Endothelial cell (in vitro differentiated cells): ENCODE results near the gene CFAP206. TPM values are rescaled to one million over a fixed set of nuclear protein-coding genes. Genes with fewer than 3 reads are reported as not detected.

ENCODE experiments used
- DNase-seq: peaks from one replicate; pipeline ENCODE4 v3.0.0; 2021; ENCODE audit warnings: low spot score
- H3K27ac Mint-ChIP-seq: one replicate; pipeline ENCODE4 v1.8.0; 2021; ENCODE audit warnings: mixed read lengths, inconsistent platforms; ENCODE audit not compliant: unreplicated experiment
- H3K27me3 Mint-ChIP-seq: one replicate; pipeline ENCODE4 v1.8.0; 2021; ENCODE audit warnings: mild to moderate bottlenecking, moderate library complexity, mixed read lengths, inconsistent platforms; ENCODE audit not compliant: unreplicated experiment
- H3K36me3 Mint-ChIP-seq: one replicate; pipeline ENCODE4 v1.8.0; 2021; ENCODE audit warnings: mild to moderate bottlenecking, low read depth, mixed read lengths, inconsistent platforms; ENCODE audit not compliant: unreplicated experiment
- H3K4me1 Mint-ChIP-seq: one replicate; pipeline ENCODE4 v1.8.0; 2021; ENCODE audit warnings: mild to moderate bottlenecking, mixed read lengths, inconsistent platforms; ENCODE audit not compliant: unreplicated experiment
- H3K4me3 Mint-ChIP-seq: one replicate; pipeline ENCODE4 v1.8.0; 2021; ENCODE audit warnings: mild to moderate bottlenecking, mixed read lengths, inconsistent platforms; ENCODE audit not compliant: unreplicated experiment
- H3K9me3 Mint-ChIP-seq: one replicate; pipeline ENCODE4 v1.8.0; 2021; ENCODE audit warnings: mixed read lengths, inconsistent platforms; ENCODE audit not compliant: unreplicated experiment
- total RNA-seq: library from RNA; stranded (reverse); fragmentation: NEBNext Ultra II Directional; extraction: Animal tissue kit (Norgen Biotek cat#: 25700); gene quantifications from one replicate; pipeline ENCODE4 v1.2.1, GENCODE V29; 2021; ENCODE audit not compliant: unreplicated experiment
- TF ChIP-seq, protein P1 (sequence below): fragments of 200-600 bp; sonication (generic); IDR thresholded peaks from one replicate; pipeline ENCODE4 v1.5.0; 2021; ENCODE audit warnings: antibody characterized with exemption; ENCODE audit not compliant: unreplicated experiment

CFAP206 gene
- total RNA-seq, 1 donor from 2014 or later = 0.54 TPM

DNA sequence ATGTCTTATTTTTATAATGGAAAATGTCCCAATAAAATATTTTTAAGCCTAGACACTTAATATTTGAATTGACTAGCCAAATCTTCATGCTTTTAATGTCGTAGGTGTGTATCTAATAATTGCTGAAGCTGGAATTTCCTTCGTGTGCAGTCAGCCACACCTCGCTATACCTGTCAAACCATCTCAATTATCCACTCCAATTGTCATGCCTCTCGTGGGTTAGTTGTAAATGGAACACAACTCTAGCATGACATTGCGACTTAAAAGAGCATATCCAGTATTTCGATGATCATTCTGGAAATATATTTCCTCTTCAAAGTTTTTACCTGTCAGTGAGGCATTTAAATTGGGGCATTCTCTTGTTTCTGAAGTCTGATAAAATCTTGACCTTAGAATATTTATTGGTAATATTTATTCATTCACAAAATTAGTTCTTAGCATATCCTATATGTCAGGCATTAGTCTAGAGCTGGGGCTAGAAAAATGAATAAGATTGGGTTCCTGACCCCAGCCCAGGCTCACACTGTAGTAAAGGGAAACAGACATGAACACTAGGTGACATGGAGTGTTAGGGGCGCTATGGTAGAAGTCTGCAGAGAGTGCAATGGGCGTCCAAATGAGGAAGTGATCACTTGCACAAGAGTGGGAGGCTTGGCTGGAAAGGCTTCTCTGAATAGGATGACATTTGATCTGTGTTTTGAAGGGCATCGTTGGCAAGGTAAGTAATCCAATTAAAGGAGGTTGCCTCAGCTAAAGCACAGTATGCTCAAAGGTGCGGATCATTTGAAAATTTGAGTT is 11.0 kb upstream of the CFAP206 start:
- Mint-ChIP-seq H3K4me1 (no peaks in the 10 kb centered on the region), H3K27me3 (no peaks in the 10 kb centered on the region), H3K9me3 (no peaks in the 10 kb centered on the region), H3K36me3 (no peaks in the 10 kb centered on the region), H3K27ac (no peak overlapping the region), H3K4me3 (no peak overlapping the region)
- TF ChIP-seq, protein P1, sequence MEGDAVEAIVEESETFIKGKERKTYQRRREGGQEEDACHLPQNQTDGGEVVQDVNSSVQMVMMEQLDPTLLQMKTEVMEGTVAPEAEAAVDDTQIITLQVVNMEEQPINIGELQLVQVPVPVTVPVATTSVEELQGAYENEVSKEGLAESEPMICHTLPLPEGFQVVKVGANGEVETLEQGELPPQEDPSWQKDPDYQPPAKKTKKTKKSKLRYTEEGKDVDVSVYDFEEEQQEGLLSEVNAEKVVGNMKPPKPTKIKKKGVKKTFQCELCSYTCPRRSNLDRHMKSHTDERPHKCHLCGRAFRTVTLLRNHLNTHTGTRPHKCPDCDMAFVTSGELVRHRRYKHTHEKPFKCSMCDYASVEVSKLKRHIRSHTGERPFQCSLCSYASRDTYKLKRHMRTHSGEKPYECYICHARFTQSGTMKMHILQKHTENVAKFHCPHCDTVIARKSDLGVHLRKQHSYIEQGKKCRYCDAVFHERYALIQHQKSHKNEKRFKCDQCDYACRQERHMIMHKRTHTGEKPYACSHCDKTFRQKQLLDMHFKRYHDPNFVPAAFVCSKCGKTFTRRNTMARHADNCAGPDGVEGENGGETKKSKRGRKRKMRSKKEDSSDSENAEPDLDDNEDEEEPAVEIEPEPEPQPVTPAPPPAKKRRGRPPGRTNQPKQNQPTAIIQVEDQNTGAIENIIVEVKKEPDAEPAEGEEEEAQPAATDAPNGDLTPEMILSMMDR = no peak
- no peak for DNase-seq

DNA sequence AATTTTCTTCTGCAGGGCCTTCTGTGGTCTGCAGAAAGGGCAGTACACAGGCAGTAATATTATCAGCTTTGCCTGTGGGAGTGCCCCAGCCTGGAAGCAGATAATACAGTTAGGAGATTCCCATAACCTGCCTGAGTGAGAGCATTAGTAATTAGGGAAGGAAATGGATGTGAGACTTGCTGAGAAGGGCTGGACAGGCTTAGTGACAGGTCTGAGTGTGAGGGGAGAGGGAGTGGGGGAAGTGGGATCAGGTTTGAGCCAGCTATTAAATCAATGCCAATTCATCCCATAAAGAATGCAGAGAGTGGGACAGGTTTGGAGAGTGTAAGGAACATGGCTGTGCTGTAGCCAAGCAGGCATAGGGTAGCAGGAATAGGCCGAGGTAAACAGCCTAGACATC is 10.1 kb upstream of the CFAP206 start:
- Mint-ChIP-seq H3K27ac (peak overlapping the region; percentile 27), H3K27me3 (no peaks in the 10 kb centered on the region), H3K9me3 (no peaks in the 10 kb centered on the region), H3K4me1 (no peaks in the 10 kb centered on the region), H3K4me3 (no peak overlapping the region), H3K36me3 (no peaks in the 10 kb centered on the region)
- DNase-seq = no peak
- TF ChIP-seq, protein P1 = no peak

DNA sequence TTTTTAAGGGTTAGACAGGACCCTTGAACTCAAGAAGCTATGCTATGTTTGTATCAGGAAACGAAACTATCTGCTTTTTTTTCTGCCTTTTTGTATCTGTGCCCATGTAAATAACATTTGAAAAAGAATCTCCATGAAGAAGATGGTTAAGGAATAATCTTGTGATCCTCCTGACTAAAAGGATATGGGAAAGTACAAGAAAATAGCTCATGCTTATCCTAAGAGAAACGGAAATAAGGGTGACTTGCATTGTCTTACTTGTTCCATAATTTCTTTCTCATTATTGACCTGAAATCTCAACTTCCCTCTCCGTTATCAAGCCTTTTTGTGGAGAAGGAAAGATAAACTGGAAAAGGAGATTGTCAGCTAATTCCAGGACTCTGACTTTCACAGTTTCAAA is 5.9 kb upstream of the CFAP206 start:
- no peaks in the 10 kb centered on the region for H3K9me3 Mint-ChIP-seq
- H3K27me3 Mint-ChIP-seq = no peaks in the 10 kb centered on the region
- no peak overlapping the region for H3K27ac Mint-ChIP-seq
- no peak for DNase-seq
- no peak overlapping the region for H3K4me3 Mint-ChIP-seq
- TF ChIP-seq, protein P1 = no peak
- H3K4me1 Mint-ChIP-seq = no peaks in the 10 kb centered on the region
- no peaks in the 10 kb centered on the region for H3K36me3 Mint-ChIP-seq

DNA sequence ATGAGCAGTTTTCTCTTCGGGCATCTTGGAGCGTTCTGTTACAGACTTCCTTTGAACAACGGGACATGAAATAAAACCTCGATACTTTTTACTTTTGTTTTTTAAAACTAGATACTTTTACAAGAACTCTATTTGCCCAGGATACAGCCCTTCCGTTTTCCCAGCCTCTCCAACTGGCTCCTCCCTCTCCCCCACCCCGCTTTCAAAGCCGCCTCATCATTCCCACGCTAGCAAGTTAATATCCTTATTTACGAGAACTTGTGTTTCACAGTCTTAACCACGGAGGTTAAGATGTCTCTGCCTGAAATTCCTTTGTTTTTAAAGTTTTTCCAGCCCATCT is 241 bp upstream of the CFAP206 start:
- DNase-seq = no peak
- H3K27me3 Mint-ChIP-seq = peaks cover 4% of the 10 kb centered on the region
- H3K4me3 Mint-ChIP-seq = peak overlapping the region; percentile 94
- peak overlapping the region; percentile 96 for H3K27ac Mint-ChIP-seq
- H3K36me3 Mint-ChIP-seq = no peaks in the 10 kb centered on the region
- TF ChIP-seq, protein P1 = no peak
- H3K9me3 Mint-ChIP-seq = no peaks in the 10 kb centered on the region
- H3K4me1 Mint-ChIP-seq = peaks cover 4% of the 10 kb centered on the region

DNA sequence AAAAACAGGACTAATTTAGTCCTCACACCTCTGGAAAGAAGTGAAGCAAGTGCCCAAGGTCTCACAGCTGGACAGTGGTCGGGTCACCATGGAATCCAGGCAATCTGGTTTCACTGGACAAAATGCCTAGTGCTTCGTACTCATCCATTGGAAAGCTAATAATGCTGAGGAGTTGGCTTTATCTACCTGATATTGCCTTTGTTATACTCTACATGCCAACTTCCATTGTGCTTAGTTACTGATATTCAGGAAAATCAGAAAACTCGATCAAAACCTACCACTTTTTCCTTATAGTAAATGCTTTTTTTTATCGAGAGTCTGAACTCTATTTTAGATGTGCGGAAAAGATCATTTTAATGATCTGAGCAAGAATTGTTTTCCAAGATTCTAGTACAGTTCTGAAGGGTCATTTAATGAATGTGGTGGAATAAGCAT is 966 bp downstream of the CFAP206 start:
- Mint-ChIP-seq H3K4me1 (peaks cover 4% of the 10 kb centered on the region), H3K27ac (peak overlapping the region; percentile 95), H3K9me3 (no peaks in the 10 kb centered on the region), H3K4me3 (peak overlapping the region; percentile 94), H3K27me3 (peaks cover 4% of the 10 kb centered on the region), H3K36me3 (no peaks in the 10 kb centered on the region)
- no peak for DNase-seq
- TF ChIP-seq, protein P1 = no peak
